ENCODE results near the gene GORASP1. TPM values are rescaled to one million over a fixed set of nuclear protein-coding genes. Genes with fewer than 3 reads are reported as not detected.

The GORASP1 gene
- total RNA-seq, 1 donor from 2014 or later = 71.5 TPM

DNA sequence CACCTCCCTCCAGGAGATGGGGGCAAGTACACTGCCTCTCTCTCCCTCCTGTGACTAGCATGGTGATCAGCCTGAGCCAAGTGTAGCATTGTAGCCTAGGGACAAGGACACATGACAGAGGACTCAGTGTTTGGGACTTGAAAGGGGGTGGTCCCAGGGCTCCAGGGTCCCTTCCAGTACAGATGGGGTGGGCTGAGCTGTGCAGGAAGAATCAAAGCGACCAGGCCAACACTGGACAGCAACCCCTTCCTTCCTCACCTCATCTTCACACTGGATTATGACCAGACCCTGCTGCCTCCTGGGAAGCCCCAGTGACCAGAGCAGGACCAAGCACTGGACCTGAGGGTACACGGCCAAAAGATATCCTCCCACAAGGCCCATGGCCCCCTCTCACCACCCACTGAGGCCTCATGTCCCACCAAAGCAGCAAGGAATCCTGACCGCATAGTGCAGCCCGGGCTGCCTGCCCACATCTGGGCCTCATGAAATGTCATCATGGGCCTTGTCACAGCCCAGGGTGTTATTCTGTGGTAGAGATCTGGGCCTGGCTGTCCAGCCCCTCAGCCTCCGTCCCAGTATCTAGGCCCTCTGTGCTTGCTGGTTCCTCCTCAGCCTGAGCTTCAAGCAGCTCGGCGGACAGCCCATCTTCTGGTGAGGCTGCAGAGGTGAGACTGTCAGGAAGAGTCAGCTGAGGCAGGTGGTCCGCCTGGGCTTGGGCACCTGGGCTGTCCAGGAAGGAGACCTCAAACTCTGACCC is 9.5 kb downstream of the GORASP1 start:
- no peak overlapping the region for H3K4me3 Mint-ChIP-seq
- DNase-seq (ENCODE audit: low spot score in 2 of 2, unreplicated experiment in 2 of 2) = no peak
- TF ChIP-seq, protein P1, sequence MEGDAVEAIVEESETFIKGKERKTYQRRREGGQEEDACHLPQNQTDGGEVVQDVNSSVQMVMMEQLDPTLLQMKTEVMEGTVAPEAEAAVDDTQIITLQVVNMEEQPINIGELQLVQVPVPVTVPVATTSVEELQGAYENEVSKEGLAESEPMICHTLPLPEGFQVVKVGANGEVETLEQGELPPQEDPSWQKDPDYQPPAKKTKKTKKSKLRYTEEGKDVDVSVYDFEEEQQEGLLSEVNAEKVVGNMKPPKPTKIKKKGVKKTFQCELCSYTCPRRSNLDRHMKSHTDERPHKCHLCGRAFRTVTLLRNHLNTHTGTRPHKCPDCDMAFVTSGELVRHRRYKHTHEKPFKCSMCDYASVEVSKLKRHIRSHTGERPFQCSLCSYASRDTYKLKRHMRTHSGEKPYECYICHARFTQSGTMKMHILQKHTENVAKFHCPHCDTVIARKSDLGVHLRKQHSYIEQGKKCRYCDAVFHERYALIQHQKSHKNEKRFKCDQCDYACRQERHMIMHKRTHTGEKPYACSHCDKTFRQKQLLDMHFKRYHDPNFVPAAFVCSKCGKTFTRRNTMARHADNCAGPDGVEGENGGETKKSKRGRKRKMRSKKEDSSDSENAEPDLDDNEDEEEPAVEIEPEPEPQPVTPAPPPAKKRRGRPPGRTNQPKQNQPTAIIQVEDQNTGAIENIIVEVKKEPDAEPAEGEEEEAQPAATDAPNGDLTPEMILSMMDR (IDR thresholded peaks at IDR 0.05; ENCODE audit: unreplicated experiment) = no peak
- H3K9me3 Mint-ChIP-seq = no peaks in the 10 kb centered on the region
- H3K36me3 Mint-ChIP-seq = peaks cover 20% of the 10 kb centered on the region
- no peaks in the 10 kb centered on the region for H3K27me3 Mint-ChIP-seq (ENCODE audit: low read depth)
- no peak overlapping the region for H3K27ac Mint-ChIP-seq
- H3K4me1 Mint-ChIP-seq = peaks cover 7% of the 10 kb centered on the region

DNA sequence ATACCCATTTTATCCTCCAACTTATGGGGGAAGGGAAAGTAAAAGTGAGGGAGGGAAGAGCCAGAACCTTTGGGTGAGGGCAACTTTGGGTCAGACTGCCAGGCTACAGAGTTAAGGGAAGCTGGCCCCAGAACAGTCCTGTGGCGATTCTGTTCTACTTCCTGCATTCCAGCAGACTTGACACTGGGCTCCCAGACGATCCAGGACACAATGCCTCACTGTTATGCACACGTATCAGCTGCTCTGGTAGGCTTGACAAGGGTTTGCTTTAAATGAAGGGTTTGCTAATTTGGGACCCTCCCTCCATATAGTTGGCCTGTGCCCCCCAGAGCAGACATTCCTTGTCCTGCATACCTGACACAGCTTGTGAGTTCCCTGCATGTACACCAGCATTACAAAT is 10.7 kb downstream of the GORASP1 start:
- no peaks in the 10 kb centered on the region for H3K9me3 Mint-ChIP-seq
- no peaks in the 10 kb centered on the region for H3K27me3 Mint-ChIP-seq (ENCODE audit: low read depth)
- H3K4me1 Mint-ChIP-seq = peaks cover 7% of the 10 kb centered on the region
- TF ChIP-seq, protein P1 (IDR thresholded peaks at IDR 0.05; ENCODE audit: unreplicated experiment) = no peak
- DNase-seq (ENCODE audit: low spot score in 2 of 2, unreplicated experiment in 2 of 2) = no peak
- H3K36me3 Mint-ChIP-seq = peaks cover 26% of the 10 kb centered on the region
- no peak overlapping the region for H3K4me3 Mint-ChIP-seq
- peak overlapping the region; percentile 85 for H3K27ac Mint-ChIP-seq

- Mint-ChIP-seq H3K27me3 (ENCODE audit: low read depth) (no peaks in the 10 kb centered on the region), H3K36me3 (peaks cover 26% of the 10 kb centered on the region), H3K4me3 (no peak overlapping the region), H3K9me3 (no peaks in the 10 kb centered on the region), H3K27ac (no peak overlapping the region), H3K4me1 (peaks cover 7% of the 10 kb centered on the region)
- TF ChIP-seq, protein P1 (IDR thresholded peaks at IDR 0.05; ENCODE audit: unreplicated experiment) = no peak
- no peak for DNase-seq (ENCODE audit: low spot score in 2 of 2, unreplicated experiment in 2 of 2)
Observed at GRCh38 chr3:39095778-39096177, 11.6 kb downstream of the GORASP1 start.

DNA sequence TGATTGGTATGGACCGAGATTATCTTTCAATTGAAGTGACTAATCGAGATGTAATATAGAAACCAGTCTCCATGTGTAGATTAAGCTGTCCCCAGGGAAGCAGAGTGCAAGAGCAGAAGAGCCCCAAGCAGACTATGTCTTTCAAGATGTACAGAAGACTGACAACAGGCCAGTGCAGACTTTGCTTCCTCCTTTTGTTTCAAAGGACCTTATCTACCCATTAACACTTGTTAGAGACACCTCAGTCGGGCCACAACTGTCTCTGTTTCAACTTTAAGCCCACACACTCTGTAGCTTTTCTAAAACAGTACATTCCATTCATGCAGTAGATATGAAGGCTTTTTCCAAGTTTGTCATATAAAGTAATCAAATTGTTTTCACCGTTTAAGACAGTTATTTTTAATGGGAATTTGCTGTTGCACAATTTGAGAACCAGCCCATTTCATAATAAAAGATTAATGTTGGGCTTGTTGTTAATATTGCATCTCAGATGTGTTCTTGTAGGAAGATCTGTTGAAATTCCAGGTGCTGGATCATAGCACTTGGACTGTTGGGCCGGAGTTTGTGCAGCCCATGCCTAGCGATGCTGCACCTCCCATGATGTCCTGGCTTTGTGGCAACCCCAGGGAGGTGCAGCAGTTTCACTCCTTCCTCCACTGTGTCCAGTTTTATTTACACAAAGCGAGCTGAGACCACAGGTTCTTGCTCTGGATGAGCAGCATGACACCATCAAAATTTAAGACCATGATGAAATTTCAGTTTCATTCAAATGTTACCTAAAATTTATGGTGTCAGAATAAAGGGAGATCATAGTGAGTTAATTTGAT is 12.4 kb downstream of the GORASP1 start:
- Mint-ChIP-seq H3K36me3 (peaks cover 31% of the 10 kb centered on the region), H3K27me3 (ENCODE audit: low read depth) (no peaks in the 10 kb centered on the region), H3K27ac (no peak overlapping the region), H3K9me3 (no peaks in the 10 kb centered on the region), H3K4me3 (no peak overlapping the region), H3K4me1 (peaks cover 7% of the 10 kb centered on the region)
- TF ChIP-seq, protein P1 (IDR thresholded peaks at IDR 0.05; ENCODE audit: unreplicated experiment) = no peak
- no peak for DNase-seq (ENCODE audit: low spot score in 2 of 2, unreplicated experiment in 2 of 2)

DNA sequence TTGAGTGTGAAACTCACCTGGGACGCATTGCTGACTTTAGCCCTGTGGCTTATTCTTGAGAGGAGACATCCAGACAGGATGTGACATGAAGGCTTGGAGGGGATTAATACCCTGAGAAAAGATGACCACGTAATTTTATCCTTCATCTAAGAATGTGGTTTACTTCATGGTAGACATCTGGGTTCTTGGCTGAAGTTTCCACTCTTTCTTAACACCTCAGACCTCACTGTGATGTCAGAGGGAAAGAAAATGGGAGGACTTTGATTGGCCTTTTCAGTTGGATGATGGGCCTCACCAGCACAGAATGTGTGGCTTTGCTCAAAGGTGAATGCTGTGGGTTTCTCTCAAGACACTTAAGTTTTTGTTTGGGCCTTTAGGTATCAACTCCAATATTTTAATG is 16.5 kb downstream of the GORASP1 start:
- TF ChIP-seq, protein P1 (IDR thresholded peaks at IDR 0.05; ENCODE audit: unreplicated experiment) = no peak
- H3K27me3 Mint-ChIP-seq (ENCODE audit: low read depth) = no peaks in the 10 kb centered on the region
- no peaks in the 10 kb centered on the region for H3K9me3 Mint-ChIP-seq
- no peak for DNase-seq (ENCODE audit: low spot score in 2 of 2, unreplicated experiment in 2 of 2)
- H3K36me3 Mint-ChIP-seq = peaks cover 54% of the 10 kb centered on the region
- H3K4me3 Mint-ChIP-seq = no peak overlapping the region
- no peak overlapping the region for H3K27ac Mint-ChIP-seq
- no peaks in the 10 kb centered on the region for H3K4me1 Mint-ChIP-seq

Data from mesothelial cell of epicardium (in vitro differentiated cells).